Measurements from ENCODE around the gene UNC13D.

The UNC13D gene

DNA sequence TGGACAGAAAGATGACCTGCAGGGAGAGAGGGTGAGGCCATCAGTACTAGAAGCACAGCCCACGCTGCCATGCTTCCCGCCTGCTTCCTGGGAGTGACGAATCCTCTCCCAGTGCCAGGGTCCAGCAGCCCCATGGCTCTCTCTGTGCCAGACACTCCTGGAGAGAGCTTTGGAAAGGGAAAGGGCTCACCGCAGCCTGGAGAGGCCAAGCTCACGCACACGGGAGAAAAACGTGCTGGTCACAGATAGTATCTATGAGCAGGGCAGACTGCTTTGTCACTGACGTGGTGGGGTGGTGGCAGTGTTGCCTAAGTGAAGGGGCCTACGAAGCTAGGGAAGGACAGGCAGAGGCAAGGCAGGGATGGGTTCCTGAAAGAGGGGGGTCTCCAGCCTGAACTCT is 5.5 kb upstream of the UNC13D start:
- no peak for DNase-seq

DNA sequence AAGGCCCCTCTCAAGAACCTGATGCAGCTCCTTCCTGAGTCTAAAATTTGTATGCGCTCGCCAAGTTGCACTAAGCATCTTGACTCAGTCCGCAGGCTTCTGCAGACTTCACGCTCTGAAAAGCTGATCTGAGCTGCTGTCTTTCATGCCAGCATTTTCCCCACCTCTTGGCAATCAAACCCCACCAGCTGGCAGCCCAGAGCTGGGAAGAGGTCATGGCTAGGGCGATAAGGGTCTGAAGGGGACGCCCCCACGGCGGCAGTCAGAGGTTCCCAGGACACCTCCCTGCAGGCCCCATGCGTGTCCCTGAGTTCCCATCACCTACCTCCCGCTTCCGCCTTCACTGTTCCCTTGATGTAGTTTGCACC is 5.1 kb upstream of the UNC13D start:
- no peak for DNase-seq

DNA sequence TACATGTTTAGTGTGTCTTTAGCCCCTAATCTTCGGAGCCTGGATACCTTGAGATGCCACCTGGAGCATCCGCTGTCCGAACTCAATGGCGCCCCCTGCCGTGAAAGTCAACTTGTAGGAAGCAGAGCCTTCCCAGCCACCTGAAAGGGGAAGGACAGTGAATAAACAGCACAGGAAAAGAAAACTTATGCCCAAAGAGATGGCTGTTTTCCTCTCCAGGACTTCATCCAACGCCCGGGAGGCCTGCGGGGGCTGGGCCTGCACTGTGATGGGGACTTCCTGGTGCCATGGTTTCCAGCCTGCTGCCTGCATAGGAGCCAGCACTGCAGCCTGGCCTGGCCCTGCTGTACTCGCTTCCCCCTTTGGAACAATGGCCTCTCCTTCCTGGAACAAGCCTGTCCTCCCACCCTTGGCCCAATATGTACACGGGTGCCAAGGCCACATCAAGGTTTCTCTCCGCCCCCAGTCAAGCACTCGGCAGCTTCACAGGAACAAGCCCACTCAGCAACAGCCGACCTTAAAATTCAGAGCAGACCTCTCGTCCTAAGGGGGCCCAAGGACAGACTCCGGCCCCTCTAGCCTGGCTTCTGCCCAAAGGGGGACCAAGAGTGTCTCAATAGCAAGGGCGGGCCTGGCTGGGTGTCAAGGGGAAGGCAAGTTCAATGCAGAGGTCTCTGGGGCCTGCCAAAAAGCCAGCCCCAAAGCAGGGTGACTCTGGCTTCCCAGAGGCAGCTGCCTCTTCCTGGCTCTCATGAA is 4.5 kb upstream of the UNC13D start:
- DNase-seq: peak; percentile 66 to 78

DNA sequence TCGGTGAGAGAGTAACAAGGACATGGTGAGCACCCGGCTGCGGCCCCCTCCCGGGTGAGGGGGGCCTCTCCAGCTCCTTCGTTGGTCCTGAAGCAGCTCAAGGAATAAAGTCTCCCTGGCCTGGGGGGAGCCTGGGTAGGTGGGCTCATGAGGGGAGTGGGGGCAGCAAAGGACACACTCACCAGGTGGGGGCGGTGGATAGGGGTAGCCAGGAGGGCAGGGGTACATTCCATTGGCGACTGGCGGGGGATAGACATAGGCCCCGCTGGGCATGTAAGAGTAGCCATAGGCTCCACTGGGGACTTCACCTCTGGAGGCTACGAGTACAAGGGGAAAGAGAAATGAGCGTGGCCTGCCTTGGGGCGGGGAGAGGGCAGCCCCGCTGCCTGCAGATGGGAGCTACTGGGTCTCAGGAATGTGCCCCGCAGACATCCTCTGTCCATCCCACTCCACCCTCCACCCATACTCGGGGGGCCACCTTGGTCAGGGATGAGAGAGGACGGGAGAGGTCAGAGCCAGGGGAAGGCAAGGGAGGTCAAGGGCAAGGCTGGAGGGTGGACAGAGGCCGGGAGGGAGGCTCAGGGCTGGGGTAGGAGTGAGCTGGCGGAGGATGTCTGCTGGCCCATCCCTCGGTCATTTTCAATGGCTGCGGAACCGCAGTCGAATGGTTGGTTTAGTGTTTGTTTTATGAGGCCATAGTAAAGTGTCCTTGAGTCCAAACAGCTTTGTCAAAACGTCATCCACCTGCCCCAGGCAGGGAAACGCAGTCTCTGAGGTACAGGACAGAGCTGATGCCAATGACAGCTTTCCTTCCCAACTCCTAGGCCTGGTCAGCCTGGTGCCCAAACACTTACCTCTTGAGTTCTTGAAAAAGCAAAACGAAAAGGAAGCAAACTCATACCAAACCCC is 3.7 kb upstream of the UNC13D start:
- no peak for DNase-seq

DNA sequence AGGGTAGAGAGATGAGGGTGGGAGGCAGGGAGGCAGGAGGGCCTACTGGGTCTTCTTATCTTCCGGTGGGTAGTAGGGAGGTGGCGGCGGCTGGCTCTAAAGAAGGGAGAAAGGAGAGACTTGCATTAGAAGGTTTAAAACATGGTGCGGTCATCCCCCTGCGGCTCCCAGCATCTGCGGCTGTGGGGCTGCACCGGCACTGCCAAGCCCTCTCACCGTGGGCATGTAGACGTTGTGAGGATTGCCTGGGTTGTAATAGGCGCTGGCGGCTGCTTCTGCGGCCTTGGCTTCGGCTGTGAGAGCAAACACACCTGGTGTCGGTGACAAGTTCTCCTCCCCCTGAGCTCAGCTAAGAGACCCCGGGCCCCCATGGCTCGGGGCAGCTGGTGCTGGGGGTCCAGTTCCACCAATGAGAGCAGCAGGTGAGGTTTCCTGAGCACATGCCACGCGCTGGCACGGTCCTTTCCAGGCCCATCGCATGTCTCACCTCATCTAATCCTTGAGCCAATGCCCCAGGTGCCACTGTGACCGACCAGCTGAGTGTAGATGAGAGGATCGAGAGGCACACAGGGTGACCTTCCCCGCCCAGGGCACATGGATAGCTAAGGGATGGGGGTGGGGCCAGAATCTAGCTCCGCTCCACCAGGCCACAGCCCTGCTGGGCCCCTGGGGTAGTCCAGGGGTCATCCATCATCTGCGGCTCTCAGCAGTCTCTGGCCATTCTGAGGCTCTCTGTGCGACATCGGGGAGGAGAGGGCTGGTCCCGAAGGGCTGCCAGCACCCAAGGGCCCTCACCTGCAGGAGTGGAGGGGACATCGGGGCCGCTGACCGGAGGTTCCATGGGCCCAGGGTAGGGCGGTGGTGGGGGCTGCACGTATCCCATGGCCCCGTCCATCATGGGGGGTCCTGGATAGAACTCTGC is 2.7 kb upstream of the UNC13D start:
- no peak for DNase-seq

DNA sequence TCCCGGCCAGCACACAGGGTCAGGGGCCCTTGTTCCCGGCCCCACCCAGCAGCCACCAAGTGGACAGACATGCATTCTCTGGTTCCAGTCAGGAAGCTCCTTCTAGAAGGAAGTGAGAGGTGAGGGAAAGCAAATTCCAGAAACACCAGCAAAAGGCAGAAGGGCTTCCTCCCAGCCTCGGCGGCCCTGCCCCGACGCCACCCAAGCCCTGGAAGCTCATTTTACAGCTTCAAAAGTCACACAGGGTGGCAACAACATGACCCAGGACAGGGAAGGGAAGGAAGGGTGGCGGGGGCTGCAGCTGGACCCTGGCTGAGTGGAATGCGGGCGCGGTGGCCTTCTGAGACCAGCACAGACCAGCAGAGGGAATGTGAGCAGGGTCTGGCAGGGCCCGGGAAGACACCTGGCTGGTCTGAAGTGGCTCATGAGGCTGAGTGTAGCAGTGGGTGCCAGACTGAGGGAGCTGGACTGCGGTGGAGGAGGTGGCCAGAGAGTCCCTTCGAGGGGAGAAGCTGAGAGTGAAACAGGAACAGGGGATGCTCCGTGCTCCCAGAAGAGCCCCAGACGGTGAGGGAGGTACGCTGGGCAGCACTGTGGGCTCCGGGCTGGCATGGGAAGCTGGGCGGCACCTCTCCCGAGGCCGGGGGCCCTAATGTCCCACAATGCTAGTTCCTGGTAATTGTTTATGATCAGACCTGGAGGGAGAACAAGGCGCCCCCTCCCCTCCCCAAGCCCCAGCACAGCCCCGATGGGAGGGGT is 1.9 kb upstream of the UNC13D start:
- DNase-seq: no peak

DNA sequence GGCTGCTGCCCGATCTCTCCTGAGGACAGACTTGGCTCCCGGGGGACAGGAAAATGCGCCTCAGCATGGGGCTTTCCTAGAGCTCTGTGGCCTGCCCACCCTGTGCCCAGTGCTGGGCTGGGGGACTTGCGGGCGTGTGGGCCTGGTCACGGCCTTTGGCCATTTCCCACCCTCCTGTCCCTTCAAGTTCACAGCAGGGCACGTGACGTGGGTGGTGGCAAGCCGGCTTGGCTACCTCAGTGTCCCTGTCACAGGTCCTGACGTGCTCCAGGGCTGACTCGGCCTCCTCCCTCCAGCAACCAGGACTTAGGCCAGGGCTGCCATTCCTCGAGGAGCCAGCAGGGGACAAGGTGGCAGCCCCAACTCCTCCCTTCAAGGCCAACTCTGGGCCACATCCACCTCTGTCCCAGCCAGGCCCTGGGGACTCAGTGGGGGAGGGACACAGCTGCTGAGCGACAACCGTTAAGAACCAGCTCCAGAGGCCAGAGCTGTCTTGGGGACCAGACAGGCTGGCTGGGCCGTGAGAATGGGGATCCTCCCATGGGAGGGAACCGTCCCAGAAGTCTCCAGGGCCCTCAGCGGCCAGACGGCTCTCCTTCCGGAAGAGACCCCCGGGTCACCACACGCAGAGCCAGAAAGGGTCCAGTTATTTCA is 981 bp upstream of the UNC13D start:
- DNase-seq: peak; percentile 97 to 98

DNA sequence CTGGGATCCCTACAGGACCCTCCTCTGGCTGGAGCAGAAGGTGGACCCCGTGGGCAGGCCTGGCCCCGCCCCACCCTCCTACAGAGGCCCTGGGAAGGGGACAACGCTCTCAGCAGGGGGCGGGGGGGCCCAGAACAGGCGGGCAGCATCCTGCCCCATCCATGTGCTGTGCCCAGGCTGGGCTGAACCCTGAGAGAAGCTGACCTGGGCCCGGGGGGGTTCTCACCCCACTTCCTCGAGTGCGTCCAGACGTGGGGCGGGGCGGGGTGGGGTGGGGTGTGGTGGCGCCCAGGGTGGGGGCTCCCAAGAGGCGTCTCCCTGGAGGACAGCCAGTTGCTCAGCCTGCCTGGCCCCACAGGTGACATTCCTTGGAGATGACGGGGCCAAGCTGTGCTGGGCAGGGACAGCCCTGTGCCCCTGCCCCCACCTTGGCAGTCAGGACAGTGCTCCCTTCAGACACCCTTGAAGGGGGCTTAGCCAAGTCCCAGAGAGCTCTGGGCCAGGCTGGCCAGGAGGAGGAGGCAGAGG is 390 bp upstream of the UNC13D start:
- DNase-seq: peak; percentile 85 to 91

DNA sequence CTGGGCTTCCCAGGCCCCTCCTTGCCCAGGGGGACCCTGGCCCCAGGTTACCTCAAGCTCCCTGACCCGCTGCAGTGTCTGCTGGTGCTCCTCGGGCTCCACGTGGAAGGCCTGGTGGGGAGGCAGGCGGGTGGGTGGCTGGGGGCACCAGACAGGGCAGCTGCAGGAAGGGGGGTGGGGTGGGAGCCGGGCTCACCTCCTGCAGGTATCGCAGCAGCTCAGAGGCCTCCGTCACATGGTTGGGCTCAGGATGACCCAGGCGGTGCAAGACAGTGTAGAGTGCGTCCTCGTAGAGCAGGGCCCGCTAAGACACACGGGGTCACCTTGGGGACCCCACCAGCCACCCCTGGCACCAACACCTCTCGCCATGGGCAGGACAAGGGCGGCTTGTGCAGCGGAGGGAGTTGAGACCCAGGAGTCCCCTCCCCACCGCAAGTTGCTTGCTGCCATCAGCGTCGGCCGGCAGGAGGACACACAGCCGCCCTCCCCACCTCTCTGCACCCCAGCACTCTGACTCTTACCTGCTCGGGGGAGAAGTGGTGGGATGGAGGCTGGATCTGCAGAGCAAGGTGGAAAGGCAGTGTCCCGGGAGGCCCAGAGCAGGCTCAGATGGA is 1.1 kb downstream of the UNC13D start:
- DNase-seq: no peak

DNA sequence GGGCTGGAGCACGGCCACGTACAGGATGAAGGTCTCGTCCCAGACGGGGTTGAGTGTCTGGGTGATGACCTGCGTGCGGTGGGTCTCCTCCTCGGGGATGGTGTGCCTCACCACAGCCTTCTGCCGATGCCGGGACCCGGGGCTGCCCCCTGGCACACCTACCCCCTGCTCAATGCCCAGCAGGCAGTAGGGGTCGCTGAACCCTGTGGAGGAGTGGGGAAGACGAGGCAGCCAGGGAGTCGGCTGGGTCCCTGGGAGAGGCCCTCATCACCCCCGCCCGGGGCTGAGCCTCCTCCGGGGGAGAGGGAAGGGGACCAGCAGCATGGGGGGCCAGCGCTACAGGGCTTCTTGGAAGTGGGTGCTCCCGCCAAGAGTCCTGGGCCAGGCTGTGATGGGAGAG is 1.8 kb downstream of the UNC13D start:
- DNase-seq: no peak

DNA sequence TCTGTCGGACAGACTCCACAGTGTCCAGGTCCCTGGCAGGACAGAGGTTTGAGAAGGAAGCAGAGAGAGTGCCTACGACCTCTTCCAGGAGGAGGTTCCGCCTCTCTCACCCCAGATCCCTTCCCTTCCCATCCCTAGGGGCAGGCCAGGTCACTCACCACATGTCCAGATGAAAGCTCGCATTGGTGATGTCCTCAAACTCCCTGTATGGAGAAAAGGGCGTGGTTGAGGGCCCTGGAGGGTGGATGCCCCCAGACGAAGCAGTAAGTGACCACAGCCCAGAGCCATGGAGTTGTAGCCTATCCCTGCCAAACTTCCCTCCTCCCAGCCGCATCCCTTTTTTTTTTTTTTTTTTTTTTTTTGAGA is 3.4 kb downstream of the UNC13D start:
- DNase-seq: no peak

DNA sequence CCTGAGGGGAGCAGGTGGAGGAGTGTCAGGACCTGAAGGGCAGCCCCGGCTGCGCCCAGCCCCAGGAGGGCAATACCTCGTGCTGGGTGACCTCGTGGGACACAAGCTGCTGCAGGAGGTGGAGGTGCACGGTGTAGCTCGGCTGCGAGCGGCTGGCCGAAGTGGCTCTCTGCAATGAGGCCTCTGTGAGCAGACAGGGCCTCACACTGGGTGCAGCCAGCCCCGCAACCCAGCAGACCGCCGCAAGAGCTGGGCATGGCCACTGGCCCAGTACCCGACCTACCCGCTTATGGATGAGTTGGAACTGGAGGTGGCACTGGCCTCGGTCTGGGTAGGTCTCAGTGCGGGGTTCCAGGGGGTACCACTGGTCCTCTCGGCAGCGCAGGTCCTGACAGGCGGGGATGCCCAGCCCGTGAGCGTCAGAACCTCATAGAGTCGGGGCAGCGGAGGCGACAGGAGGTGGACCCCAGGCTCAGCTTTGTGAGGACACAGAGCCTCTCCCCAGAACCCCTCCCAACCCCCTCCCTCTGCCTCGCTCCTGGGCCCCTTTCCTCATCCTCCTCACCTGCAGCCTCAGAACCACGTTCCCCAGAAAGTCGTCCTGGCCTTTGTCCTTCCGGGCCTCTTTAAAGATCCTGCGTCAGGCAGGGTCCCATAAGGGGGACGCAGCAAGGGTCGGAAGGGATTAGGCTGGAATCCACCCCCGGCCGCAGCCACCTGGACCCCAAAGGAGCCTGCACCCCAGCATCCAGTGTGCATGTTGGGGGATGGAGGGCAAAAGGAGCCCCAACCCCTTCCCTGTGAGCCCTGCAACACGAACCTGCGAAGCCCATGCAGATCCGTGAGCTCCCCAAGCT is 4.0 kb downstream of the UNC13D start:
- no peak for DNase-seq

DNA sequence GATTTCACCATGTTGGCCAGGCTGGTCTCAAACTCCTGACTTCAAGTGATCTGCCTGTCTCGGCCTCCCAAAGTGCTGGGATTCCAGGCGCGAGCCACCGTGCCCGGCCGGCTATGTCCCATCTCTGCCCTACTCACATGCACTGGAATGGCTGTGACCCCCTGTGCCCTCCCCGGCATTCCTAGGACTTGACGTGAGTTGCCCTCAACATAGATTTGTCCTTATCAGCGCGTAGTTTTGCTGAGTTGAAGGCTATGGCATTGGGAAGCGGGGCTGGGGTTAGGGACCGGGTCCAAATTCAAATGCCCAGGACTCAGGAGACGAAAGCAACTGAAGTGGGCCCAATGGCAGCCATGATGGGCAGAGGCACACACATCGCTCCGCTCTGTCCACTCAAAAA is 5.8 kb downstream of the UNC13D start:
- no peak for DNase-seq

DNA sequence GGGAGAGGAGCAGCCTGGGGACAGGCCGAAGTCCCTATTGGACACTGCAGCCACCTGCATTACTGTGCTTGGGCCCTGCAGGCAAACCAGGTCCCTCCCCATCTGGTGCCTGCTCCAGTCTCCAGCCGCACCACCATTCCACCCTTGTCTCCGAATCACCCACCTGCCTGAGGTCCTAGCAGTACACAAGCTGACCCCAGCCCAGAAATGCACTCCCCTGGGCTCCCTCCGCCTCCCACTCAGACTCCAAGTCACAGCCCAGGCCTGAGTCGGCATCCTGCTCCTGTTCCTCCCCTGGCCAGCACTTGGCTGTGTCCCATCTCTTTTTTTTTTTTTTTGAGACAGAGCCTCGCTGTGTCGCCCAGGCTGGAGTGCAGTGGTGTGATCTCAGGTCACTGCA is 6.3 kb downstream of the UNC13D start:
- no peak for DNase-seq

DNA sequence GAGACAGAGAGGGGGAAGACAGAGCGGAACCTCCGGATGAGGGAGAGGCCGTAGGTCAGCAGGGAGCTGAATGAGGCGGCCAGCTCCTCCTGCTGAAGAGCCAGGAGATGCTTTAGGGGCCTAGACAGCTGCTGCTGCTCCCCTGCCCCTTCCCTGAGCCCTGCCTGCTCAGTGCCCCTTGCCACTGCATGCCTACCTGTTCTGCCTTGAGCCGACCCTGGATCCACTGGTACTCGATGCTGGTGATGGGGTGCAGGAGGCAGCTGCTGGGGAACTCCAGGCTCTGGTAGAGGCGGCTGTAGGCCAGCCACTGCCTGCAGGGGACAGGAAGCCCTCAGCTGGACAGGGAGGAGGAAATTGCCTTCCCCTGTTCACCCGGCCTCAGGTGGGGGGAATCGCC is 7.6 kb downstream of the UNC13D start:
- no peak for DNase-seq

DNA sequence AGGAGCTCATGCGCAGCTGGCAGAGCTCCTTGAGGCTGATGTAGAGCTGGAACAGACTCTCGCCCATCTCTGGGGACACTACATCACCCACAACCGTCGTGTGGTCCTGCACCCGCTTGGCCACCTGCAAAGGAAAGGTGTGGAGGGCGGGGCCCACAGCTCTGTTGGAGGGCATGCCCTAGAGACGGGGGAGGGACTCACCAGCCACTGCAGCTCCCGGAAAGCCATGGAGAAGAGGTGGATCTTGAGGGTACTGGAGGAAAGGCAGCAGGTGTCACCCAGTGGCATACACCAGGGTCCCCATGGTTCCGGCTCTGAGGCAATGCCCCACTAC is 8.6 kb downstream of the UNC13D start:
- DNase-seq: no peak

DNA sequence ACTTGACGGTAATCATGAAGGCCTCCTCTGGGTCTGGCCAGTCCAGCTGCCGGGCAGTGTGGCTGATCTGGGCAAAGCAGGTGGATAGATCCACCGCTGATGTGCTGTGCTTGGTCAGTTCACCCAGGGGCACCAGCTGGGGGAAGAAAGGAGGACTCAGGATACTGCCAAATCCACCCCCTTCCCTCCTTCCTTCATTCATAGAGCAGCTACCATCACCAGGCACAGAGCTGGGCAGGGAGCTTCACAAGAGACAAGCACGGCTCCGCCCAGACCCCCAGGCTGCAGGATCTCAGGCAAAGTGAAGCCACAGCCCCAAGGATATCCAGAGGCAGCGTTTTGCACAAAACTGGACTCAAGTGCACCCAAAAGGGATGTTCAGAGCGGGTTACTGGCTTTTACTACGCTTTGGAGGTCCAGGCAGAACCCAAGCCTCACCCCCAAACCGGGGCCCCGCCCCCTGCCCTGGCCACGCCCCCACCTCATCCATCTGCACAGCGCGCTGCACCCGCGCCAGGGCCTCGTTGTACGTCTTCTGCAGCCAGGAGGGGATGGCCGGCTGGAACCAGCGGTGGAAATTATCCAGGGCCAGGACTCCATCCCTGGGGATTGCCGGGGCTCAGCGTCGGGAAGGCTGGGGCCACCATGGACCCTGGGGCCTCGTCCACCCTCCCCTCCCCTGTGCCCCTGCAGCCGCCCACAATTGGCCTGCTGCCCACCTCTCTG is 9.1 kb downstream of the UNC13D start:
- DNase-seq: no peak

DNA sequence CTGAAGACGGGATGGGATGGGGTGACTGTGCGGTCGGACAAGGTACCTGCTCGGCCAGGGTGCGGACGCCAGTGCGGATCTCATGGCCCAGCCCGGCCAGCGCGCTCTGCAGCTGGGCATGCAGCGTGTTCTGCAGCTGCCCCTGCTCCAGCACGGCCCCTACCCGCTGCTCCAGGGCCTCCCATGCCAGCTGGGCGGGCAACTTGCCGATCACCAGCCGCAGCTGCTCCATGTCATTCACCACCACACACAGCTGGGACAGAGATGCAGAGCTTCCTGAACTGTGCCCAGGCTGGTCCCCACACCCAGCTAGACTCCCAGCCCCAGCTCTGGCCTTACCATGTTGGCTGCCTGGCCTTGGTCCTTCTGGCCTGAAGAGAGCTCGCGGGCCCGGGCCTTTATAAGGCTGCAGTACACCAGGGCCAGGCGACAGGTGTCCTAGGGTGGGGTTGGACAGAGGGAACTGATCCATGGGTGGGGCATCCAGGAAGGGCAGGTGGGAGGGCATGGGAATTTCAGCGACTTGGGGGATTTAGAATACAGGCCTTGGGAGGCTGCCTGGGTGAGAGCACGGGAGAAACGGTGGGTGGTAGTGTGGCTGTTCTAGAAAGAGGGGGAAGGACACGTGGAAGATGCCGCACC is 9.8 kb downstream of the UNC13D start:
- DNase-seq: no peak

Measured in Kasumi-1 (cell line).